Measurements from ENCODE around the gene NEMP1. TPM values are rescaled to one million over a fixed set of nuclear protein-coding genes. Genes with fewer than 3 reads are reported as not detected.

The NEMP1 gene
- total and polyA plus RNA-seq, 2 donors (not counting 1 experiment from before 2014, with no cell fraction given): 8.4 to 11.1 TPM

GRCh38 chr12:57037264-57037663 lies 41.3 kb downstream of the NEMP1 start:
- H3K27me3 ChIP-seq (ENCODE audit: control insufficient read depth, insufficient read depth, low read length): peaks cover 33% of the 10 kb centered on the region
- no peaks in the 10 kb centered on the region for H3K79me2 ChIP-seq (ENCODE audit: control insufficient read depth, insufficient read depth, low read length)
- H3K36me3 ChIP-seq (ENCODE audit: control insufficient read depth, insufficient read depth, low read length): no peaks in the 10 kb centered on the region
- H3K4me3 ChIP-seq (replicated peaks in 1 of 4; ENCODE audit: control extremely low read depth in 1 of 4, insufficient read depth in 1 of 4, low read depth in 3 of 4, low read length in 4 of 4): no peak overlapping the region
- no peak overlapping the region for H3K4me2 ChIP-seq (ENCODE audit: extremely low read depth, insufficient read depth, low read length)
- TF ChIP-seq, protein P1, sequence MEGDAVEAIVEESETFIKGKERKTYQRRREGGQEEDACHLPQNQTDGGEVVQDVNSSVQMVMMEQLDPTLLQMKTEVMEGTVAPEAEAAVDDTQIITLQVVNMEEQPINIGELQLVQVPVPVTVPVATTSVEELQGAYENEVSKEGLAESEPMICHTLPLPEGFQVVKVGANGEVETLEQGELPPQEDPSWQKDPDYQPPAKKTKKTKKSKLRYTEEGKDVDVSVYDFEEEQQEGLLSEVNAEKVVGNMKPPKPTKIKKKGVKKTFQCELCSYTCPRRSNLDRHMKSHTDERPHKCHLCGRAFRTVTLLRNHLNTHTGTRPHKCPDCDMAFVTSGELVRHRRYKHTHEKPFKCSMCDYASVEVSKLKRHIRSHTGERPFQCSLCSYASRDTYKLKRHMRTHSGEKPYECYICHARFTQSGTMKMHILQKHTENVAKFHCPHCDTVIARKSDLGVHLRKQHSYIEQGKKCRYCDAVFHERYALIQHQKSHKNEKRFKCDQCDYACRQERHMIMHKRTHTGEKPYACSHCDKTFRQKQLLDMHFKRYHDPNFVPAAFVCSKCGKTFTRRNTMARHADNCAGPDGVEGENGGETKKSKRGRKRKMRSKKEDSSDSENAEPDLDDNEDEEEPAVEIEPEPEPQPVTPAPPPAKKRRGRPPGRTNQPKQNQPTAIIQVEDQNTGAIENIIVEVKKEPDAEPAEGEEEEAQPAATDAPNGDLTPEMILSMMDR (conservative IDR thresholded peaks at IDR 0.05 in 1 of 2, IDR thresholded peaks at IDR 0.05 in 1 of 2; ENCODE audit: low read depth in 1 of 2, low read length in 2 of 2): no peak
- no peak for TF ChIP-seq EZH2 (IDR thresholded peaks at IDR 0.05; ENCODE audit: low read length, missing control alignments)
- no peaks in the 10 kb centered on the region for H4K20me1 ChIP-seq (ENCODE audit: control insufficient read depth, extremely low read depth, insufficient read depth, low read length)
- H3K9ac ChIP-seq (ENCODE audit: insufficient read depth, low read length): no peak overlapping the region
- no peaks in the 10 kb centered on the region for H3K9me3 ChIP-seq (ENCODE audit: control insufficient read depth, insufficient read depth, low read depth, low read length)
- H2AFZ ChIP-seq (ENCODE audit: low read length): no peak overlapping the region
- DNase-seq (ENCODE audit: low read depth in 2 of 2): no peak
- H3K4me1 ChIP-seq (ENCODE audit: control insufficient read depth, extremely low read depth, insufficient read depth, low read length): no peaks in the 10 kb centered on the region
- H3K27ac ChIP-seq (ENCODE audit: insufficient read depth, low read length): no peak overlapping the region

- H3K9me3 ChIP-seq (ENCODE audit: control insufficient read depth, insufficient read depth, low read depth, low read length): no peaks in the 10 kb centered on the region
- no peak overlapping the region for H2AFZ ChIP-seq (ENCODE audit: low read length)
- H3K4me3 ChIP-seq (replicated peaks in 1 of 4; ENCODE audit: control extremely low read depth in 1 of 4, insufficient read depth in 1 of 4, low read depth in 3 of 4, low read length in 4 of 4): no peak overlapping the region
- no peaks in the 10 kb centered on the region for H3K4me1 ChIP-seq (ENCODE audit: control insufficient read depth, extremely low read depth, insufficient read depth, low read length)
- H3K27ac ChIP-seq (ENCODE audit: insufficient read depth, low read length): no peak overlapping the region
- H3K36me3 ChIP-seq (ENCODE audit: control insufficient read depth, insufficient read depth, low read length): no peaks in the 10 kb centered on the region
- no peak overlapping the region for H3K9ac ChIP-seq (ENCODE audit: insufficient read depth, low read length)
- DNase-seq (ENCODE audit: low read depth in 2 of 2): no peak
- H3K27me3 ChIP-seq (ENCODE audit: control insufficient read depth, insufficient read depth, low read length): peaks cover 30% of the 10 kb centered on the region
- H3K4me2 ChIP-seq (ENCODE audit: extremely low read depth, insufficient read depth, low read length): no peak overlapping the region
- TF ChIP-seq, protein P1 (conservative IDR thresholded peaks at IDR 0.05 in 1 of 2, IDR thresholded peaks at IDR 0.05 in 1 of 2; ENCODE audit: low read depth in 1 of 2, low read length in 2 of 2): no peak
- no peak for TF ChIP-seq EZH2 (IDR thresholded peaks at IDR 0.05; ENCODE audit: low read length, missing control alignments)
- no peaks in the 10 kb centered on the region for H3K79me2 ChIP-seq (ENCODE audit: control insufficient read depth, insufficient read depth, low read length)
- H4K20me1 ChIP-seq (ENCODE audit: control insufficient read depth, extremely low read depth, insufficient read depth, low read length): no peaks in the 10 kb centered on the region
These were observed 45.2 kb downstream of the NEMP1 start for GRCh38 chr12:57033431-57033830.

DNA sequence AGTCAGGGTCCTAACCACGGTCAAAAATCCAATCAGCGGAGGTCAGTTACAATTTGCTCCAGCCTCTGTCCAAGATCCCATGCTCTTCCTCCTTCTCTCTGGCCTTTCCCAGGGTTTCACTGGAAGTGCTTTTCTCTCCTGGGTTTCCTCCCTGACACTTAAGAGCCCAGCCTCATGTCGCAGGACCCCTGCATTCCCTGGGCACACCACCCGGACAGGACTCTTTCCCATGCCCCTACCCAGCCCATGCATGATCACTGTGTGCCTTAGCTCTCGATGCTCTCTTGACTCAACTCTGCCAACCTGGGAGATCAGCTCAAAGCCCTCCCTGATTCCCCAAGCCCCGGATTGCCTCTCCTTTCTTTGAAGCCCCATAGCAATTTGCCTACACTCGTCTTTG lies 46.8 kb downstream of the NEMP1 start:
- no peak overlapping the region for H3K27ac ChIP-seq (ENCODE audit: insufficient read depth, low read length)
- H3K27me3 ChIP-seq (ENCODE audit: control insufficient read depth, insufficient read depth, low read length): peaks cover 36% of the 10 kb centered on the region
- no peaks in the 10 kb centered on the region for H3K4me1 ChIP-seq (ENCODE audit: control insufficient read depth, extremely low read depth, insufficient read depth, low read length)
- DNase-seq (ENCODE audit: low read depth in 2 of 2): no peak
- no peaks in the 10 kb centered on the region for H3K79me2 ChIP-seq (ENCODE audit: control insufficient read depth, insufficient read depth, low read length)
- no peaks in the 10 kb centered on the region for H3K9me3 ChIP-seq (ENCODE audit: control insufficient read depth, insufficient read depth, low read depth, low read length)
- TF ChIP-seq EZH2 (IDR thresholded peaks at IDR 0.05; ENCODE audit: low read length, missing control alignments): no peak
- TF ChIP-seq, protein P1 (conservative IDR thresholded peaks at IDR 0.05 in 1 of 2, IDR thresholded peaks at IDR 0.05 in 1 of 2; ENCODE audit: low read depth in 1 of 2, low read length in 2 of 2): no peak
- H3K4me2 ChIP-seq (ENCODE audit: extremely low read depth, insufficient read depth, low read length): no peak overlapping the region
- H3K36me3 ChIP-seq (ENCODE audit: control insufficient read depth, insufficient read depth, low read length): no peaks in the 10 kb centered on the region
- H3K4me3 ChIP-seq (replicated peaks in 1 of 4; ENCODE audit: control extremely low read depth in 1 of 4, insufficient read depth in 1 of 4, low read depth in 3 of 4, low read length in 4 of 4): no peak overlapping the region
- H4K20me1 ChIP-seq (ENCODE audit: control insufficient read depth, extremely low read depth, insufficient read depth, low read length): no peaks in the 10 kb centered on the region
- H2AFZ ChIP-seq (ENCODE audit: low read length): no peak overlapping the region
- H3K9ac ChIP-seq (ENCODE audit: insufficient read depth, low read length): no peak overlapping the region

Data from fibroblast of lung (primary cell).